Measurements from ENCODE around the gene NNAT. TPM values are rescaled to one million over a fixed set of nuclear protein-coding genes. Genes with fewer than 3 reads are reported as not detected.
"Not testable (repeated sequence)": the region's sequence is repeated elsewhere in the genome, so short reads cannot be mapped to it uniquely, and the experiment has no call there.

NNAT gene
- total RNA-seq, 1 experiment from 2014 or later: not detected

DNA sequence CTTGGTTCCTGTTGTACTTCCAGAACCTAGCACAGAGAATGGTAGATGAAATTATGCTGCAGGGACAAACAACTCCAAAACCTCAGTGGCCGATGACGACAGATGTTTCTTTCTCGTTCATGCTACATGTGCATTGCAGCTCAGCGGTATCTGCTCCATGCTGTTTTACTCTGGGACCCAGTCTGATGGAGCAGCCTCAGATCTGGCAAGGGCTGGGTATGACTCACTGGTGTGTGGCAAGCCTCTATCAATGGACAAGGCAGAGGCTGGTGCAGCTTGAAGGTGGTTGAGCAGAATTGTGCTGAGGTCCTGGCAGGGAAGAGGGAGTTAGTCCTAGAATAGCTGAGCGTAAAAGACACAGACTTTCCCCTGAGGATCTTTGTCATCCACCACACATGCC lies 17.0 kb downstream of the NNAT start:
- Mint-ChIP-seq H3K36me3 (ENCODE audit: insufficient read depth, unreplicated experiment) (no peaks in the 10 kb centered on the region), H3K27me3 (ENCODE audit: insufficient read depth, unreplicated experiment) (no peaks in the 10 kb centered on the region), H3K27ac (ENCODE audit: low read depth, unreplicated experiment) (no peak overlapping the region), H3K9me3 (ENCODE audit: unreplicated experiment) (no peaks in the 10 kb centered on the region), H3K4me3 (ENCODE audit: unreplicated experiment) (no peak overlapping the region), H3K4me1 (ENCODE audit: insufficient read depth, unreplicated experiment) (peaks cover 18% of the 10 kb centered on the region)
- peak; percentile 89 for DNase-seq (ENCODE audit: unreplicated experiment)
- ChIA-PET CTCF (interaction anchor here (0.6 to 1.7 kb wide), 10 partner anchors 153 to 457 kb away, joined by 3 to 9 read pairs (median 4); no protein-coding TSS in a partner anchor), POLR2A (interaction anchor here (0.6 to 3.0 kb wide), 11 partner anchors 11 to 495 kb away, joined by 3 to 30 read pairs (median 3); partner anchors contain the start of genes BLCAP, MANBAL, MROH8 and RPN2)
- intact Hi-C loops (cut with micrococcal nuclease): loop anchor here (10.0 kb wide), 1 partner anchor 533 kb away; no protein-coding TSS in a partner anchor
- no TSS peak for BruUV-seq (replicated peaks)
- TF ChIP-seq, protein P1, sequence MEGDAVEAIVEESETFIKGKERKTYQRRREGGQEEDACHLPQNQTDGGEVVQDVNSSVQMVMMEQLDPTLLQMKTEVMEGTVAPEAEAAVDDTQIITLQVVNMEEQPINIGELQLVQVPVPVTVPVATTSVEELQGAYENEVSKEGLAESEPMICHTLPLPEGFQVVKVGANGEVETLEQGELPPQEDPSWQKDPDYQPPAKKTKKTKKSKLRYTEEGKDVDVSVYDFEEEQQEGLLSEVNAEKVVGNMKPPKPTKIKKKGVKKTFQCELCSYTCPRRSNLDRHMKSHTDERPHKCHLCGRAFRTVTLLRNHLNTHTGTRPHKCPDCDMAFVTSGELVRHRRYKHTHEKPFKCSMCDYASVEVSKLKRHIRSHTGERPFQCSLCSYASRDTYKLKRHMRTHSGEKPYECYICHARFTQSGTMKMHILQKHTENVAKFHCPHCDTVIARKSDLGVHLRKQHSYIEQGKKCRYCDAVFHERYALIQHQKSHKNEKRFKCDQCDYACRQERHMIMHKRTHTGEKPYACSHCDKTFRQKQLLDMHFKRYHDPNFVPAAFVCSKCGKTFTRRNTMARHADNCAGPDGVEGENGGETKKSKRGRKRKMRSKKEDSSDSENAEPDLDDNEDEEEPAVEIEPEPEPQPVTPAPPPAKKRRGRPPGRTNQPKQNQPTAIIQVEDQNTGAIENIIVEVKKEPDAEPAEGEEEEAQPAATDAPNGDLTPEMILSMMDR (IDR thresholded peaks at IDR 0.05; ENCODE audit: unreplicated experiment): no peak

DNA sequence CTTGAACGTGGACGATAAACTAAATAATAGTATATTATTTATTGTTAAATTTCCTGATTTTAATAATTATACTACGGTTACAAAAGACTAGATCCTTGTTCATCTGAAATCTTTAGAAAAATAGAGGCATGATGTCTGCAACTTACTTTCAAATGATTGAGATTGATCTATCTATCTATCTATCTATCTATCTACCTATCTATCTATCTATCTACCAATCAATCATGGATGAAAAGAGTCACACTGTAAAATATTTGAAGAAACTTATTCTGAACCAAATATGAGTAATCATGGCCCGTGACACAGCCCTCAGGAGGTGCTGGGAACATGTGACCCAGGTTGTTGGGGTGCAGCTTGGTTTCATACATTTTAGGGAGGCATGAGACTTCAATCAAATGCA lies 18.4 kb downstream of the NNAT start:
- no TSS peak for BruUV-seq (replicated peaks)
- no peak overlapping the region for H3K4me3 Mint-ChIP-seq (ENCODE audit: unreplicated experiment)
- intact Hi-C loops (cut with micrococcal nuclease): loop anchor here (10.0 kb wide), 1 partner anchor 535 kb away; no protein-coding TSS in a partner anchor
- no peaks in the 10 kb centered on the region for H3K27me3 Mint-ChIP-seq (ENCODE audit: insufficient read depth, unreplicated experiment)
- ChIA-PET CTCF (interaction anchor here (0.7 to 0.8 kb wide), 2 partner anchors 342 to 344 kb away, joined by 3 to 4 read pairs; no protein-coding TSS in a partner anchor), POLR2A (interaction anchor here (0.5 to 3.0 kb wide), 6 partner anchors 12 to 360 kb away, joined by 3 to 30 read pairs (median 3); partner anchors contain the start of genes BLCAP, MROH8 and RPN2)
- H3K9me3 Mint-ChIP-seq (ENCODE audit: unreplicated experiment): no peaks in the 10 kb centered on the region
- TF ChIP-seq, protein P1 (IDR thresholded peaks at IDR 0.05; ENCODE audit: unreplicated experiment): no peak
- H3K27ac Mint-ChIP-seq (ENCODE audit: low read depth, unreplicated experiment): no peak overlapping the region
- H3K4me1 Mint-ChIP-seq (ENCODE audit: insufficient read depth, unreplicated experiment): peaks cover 16% of the 10 kb centered on the region
- no peaks in the 10 kb centered on the region for H3K36me3 Mint-ChIP-seq (ENCODE audit: insufficient read depth, unreplicated experiment)
- no peak for DNase-seq (ENCODE audit: unreplicated experiment)

DNA sequence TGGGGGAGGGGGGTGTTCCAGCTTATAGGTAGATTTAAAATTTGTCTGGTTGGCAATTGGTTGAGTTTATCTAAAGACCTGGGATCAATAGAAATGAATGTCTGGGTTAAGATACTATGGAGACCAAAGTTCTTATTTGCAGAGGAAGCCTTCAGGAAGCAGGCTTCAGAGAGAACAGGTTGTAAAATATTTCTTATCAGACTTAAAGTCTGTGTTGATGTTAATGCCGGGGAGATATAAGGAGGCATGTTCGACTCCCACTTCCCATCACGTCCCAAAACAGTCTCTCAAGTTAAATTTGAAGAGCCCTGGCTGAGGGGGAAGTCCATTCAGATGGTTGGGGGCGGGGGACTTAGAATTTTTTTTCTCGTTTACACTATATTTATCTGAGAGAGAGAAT lies 19.0 kb downstream of the NNAT start:
- Mint-ChIP-seq H3K27ac (ENCODE audit: low read depth, unreplicated experiment) (no peak overlapping the region), H3K36me3 (ENCODE audit: insufficient read depth, unreplicated experiment) (no peaks in the 10 kb centered on the region), H3K27me3 (ENCODE audit: insufficient read depth, unreplicated experiment) (no peaks in the 10 kb centered on the region), H3K4me3 (ENCODE audit: unreplicated experiment) (no peak overlapping the region), H3K9me3 (ENCODE audit: unreplicated experiment) (no peaks in the 10 kb centered on the region), H3K4me1 (ENCODE audit: insufficient read depth, unreplicated experiment) (peaks cover 11% of the 10 kb centered on the region)
- TF ChIP-seq, protein P1 (IDR thresholded peaks at IDR 0.05; ENCODE audit: unreplicated experiment): no peak
- BruUV-seq (replicated peaks): no TSS peak
- ChIA-PET CTCF (no interaction called here), POLR2A (interaction anchor here (1.2 to 3.0 kb wide), 2 partner anchors 12 to 350 kb away, joined by 3 to 30 read pairs; partner anchors contain the start of gene BLCAP)
- intact Hi-C loops (cut with micrococcal nuclease): no loop called here
- DNase-seq (ENCODE audit: unreplicated experiment): no peak

DNA sequence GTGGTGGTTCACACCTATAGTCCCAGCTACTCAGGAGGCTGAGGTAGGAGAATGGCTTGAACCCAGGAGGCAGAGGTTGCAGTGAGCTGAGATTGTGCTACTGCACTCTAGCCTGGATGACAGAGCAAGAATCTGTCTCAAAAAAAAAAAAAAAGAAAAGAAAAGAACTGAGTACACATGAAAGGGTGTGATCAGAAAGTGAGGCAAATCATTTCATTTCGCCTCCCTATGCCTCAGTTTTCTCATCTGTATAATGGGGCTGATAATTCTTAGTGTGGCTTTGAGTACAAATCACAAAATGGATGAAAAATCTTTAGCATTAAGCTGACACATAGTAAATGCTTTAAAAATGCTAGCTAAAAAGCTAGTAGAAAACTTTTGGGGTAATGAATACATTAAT lies 19.8 kb downstream of the NNAT start:
- H3K27me3 Mint-ChIP-seq (ENCODE audit: insufficient read depth, unreplicated experiment); H3K27ac Mint-ChIP-seq (ENCODE audit: low read depth, unreplicated experiment): not testable (repeated sequence)
- CTCF ChIA-PET: interaction anchor here (0.6 to 1.7 kb wide), 6 partner anchors 7 to 380 kb away, joined by 3 to 6 read pairs (median 4); no protein-coding TSS in a partner anchor

More for the DNA sequence above, 19.8 kb downstream of the NNAT start:
- H3K4me1 Mint-ChIP-seq (ENCODE audit: insufficient read depth, unreplicated experiment): peaks cover 10% of the 10 kb centered on the region
- BruUV-seq (replicated peaks); H3K36me3 Mint-ChIP-seq (ENCODE audit: insufficient read depth, unreplicated experiment); H3K4me3 Mint-ChIP-seq (ENCODE audit: unreplicated experiment); H3K9me3 Mint-ChIP-seq (ENCODE audit: unreplicated experiment); intact Hi-C loops (cut with micrococcal nuclease); DNase-seq (ENCODE audit: unreplicated experiment): not testable (repeated sequence)
- POLR2A ChIA-PET: interaction anchor here (1.4 kb wide), 1 partner anchor 13 kb away, joined by 7 read pairs; the partner anchor contains the start of gene BLCAP

Measured in MCF 10A (cell line).